Right kidney (tissue), 9 donors: Measurements from ENCODE around the gene DSE.
"Not testable (repeated sequence)": the region's sequence is repeated elsewhere in the genome, so short reads cannot be mapped to it uniquely, and the experiment has no call there.

Experiments used
- DNase-seq: peaks from one replicate; pipeline ENCODE4 v3.0.0-alpha.2; 2016
- long read RNA-seq, 8 donors: transcript quantifications; one replicate each; lab custom pipeline, GENCODE V29; 2026

The DSE gene
- long read RNA-seq, donor 1, full-length matches to known transcripts, result 2 of 2 reads
- long read RNA-seq, donor 1, partial matches to known transcripts, result 0 of 2 reads
- long read RNA-seq, donor 1, other reads (novel, unspliced or antisense), result 0 of 2 reads
- long read RNA-seq, donor 2, full-length matches to known transcripts, result 2 of 2 reads
- long read RNA-seq, donor 2, partial matches to known transcripts, result 0 of 2 reads
- long read RNA-seq, donor 2, other reads (novel, unspliced or antisense), result 0 of 2 reads
- long read RNA-seq, donor 3, full-length matches to known transcripts, result 3 of 3 reads
- long read RNA-seq, donor 3, partial matches to known transcripts, result 0 of 3 reads
- long read RNA-seq, donor 3, other reads (novel, unspliced or antisense), result 0 of 3 reads
- long read RNA-seq, donor 4, full-length matches to known transcripts, result 3 of 3 reads
- long read RNA-seq, donor 4, partial matches to known transcripts, result 0 of 3 reads
- long read RNA-seq, donor 4, other reads (novel, unspliced or antisense), result 0 of 3 reads
- long read RNA-seq, donor 5, full-length matches to known transcripts, result 3 of 3 reads
- long read RNA-seq, donor 5, partial matches to known transcripts, result 0 of 3 reads
- long read RNA-seq, donor 5, other reads (novel, unspliced or antisense), result 0 of 3 reads
- long read RNA-seq, donor 6, full-length matches to known transcripts, result 5 of 10 reads
- long read RNA-seq, donor 6, partial matches to known transcripts, result 5 of 10 reads
- long read RNA-seq, donor 6, other reads (novel, unspliced or antisense), result 0 of 10 reads
- long read RNA-seq, donor 7, full-length matches to known transcripts, result 6 of 12 reads
- long read RNA-seq, donor 7, partial matches to known transcripts, result 6 of 12 reads
- long read RNA-seq, donor 7, other reads (novel, unspliced or antisense), result 0 of 12 reads
- long read RNA-seq, donor 8, full-length matches to known transcripts, result 5 of 5 reads
- long read RNA-seq, donor 8, partial matches to known transcripts, result 0 of 5 reads
- long read RNA-seq, donor 8, other reads (novel, unspliced or antisense), result 0 of 5 reads

DNA sequence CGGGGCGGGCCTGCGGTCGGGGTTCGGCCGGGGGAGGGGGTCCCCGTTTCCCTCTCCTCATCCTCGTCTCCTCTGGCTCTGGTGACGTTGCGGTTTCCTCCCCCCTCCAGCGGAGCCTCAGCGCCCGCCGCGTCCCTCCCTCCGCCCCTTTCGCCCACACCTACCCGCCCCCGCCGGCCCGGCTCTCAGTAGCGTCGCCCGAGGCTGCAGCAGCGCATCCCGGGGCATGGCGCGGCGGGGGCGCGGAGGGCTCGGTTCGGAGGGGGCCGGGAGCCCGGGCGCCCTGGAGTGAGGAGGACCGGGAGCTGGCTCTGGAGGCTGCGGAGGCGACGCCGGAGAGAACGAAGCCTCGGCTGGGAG, at the start of gene DSE:
DSE (plus strand) TSS at position 188 of the 360 bp plus-strand sequence. CDS start 28,304 bp downstream, outside the sequence.
- DNase-seq, result no peak

DNA sequence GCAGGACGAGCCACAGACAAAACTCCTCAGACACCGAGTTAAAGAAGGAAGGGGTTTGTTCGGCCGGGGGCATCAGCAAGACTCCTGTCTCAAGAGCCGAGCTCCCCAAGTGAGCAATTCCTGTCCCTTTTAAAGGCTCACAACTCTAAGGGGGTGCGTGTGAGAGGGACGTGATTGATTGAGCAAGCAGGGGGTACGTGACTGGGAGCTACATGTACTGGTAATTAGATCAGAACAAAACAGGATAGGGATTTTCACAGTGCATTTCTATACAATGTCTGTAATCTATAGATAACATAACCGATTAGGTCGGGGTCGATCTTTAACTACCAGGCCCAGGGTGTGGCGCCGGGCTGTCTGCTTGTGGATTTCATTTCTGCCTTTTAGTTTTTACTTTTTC, 48.8 kb upstream of the DSE start:
- not testable (repeated sequence) for DNase-seq

DNA sequence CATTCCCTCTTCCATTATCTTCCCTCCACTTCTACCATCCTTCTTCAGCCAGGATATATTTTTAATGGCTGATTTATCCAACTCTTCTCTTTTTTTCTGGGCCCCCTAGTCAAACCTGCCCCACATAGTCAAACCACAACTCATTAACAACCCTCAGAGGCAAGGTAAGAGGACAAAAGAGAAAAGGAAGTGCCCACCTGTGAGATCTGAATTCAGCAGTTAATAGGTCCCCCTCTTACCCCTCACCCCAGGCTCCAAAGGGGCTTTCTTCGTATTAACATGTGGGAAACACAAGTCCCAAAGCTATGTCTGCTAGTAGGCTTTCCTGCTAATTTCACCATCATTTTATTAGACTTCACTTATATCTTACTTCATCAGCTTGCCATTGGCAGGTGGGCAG, 46.9 kb upstream of the DSE start:
- DNase-seq, result no peak

DNA sequence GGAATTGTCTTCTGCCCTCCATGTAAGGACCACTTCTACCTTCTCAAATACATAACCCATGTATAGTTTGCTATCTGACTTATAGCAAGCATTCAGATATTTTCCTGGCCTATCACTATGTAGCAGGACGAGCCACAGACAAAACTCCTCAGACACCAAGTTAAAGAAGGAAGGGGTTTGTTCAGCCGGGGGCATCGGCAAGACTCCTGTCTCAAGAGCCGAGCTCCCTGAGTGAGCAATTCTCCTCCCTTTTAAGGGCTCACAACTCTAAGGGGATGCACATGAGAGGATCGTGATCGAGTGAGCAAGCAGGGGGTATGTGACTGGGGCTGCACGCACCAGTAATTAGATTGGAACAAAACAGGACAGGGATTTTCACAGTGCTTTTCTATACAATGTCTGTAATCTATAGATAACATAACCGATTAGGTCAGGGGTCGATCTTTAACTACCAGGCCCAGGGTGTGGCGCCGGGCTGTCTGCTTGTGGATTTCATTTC, 45.1 kb upstream of the DSE start:
- not testable (repeated sequence) for DNase-seq

DNA sequence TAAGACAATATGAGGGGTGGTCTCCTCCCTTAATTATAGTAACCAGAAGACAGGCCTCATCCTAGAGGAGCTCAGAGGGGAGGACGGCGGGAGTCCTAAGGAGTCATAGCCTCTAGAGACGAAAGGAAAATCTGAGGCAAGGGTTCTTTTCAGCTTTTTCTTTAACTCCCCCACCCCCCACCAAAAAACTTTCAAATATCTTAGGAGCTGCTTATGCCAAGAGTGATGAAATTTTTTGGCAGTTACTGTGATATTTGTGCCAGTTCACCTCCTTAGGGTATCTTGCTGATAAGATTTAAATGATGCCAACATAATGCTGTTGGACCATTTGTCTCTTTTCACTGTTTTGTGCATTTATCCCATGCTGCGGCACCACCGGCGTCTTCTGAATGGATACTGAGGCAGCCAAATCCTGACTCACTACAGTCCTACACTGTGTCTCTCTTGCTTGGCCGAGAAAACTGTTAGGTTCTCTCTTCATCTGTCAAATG, 44.5 kb upstream of the DSE start:
- no peak for DNase-seq

DNA sequence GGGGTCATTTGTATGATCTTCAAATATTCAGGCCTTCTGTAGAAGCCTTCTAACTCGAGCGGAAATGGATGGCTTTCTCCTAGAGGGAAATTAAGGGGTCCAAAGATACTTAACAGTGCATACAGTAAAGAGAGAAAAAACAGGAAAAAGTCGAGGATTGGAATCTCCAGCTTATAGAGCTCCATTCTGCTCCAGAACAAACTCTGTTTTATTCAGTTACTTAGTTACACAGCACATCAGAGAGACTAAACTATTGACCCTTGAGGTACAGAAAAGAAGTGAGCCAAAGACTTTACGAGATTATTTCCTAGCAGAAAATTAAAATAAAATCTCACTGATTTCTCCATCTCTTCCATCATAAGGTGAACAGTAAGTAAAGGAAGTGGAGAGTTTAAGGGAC, 43.8 kb upstream of the DSE start:
- no peak for DNase-seq

DNA sequence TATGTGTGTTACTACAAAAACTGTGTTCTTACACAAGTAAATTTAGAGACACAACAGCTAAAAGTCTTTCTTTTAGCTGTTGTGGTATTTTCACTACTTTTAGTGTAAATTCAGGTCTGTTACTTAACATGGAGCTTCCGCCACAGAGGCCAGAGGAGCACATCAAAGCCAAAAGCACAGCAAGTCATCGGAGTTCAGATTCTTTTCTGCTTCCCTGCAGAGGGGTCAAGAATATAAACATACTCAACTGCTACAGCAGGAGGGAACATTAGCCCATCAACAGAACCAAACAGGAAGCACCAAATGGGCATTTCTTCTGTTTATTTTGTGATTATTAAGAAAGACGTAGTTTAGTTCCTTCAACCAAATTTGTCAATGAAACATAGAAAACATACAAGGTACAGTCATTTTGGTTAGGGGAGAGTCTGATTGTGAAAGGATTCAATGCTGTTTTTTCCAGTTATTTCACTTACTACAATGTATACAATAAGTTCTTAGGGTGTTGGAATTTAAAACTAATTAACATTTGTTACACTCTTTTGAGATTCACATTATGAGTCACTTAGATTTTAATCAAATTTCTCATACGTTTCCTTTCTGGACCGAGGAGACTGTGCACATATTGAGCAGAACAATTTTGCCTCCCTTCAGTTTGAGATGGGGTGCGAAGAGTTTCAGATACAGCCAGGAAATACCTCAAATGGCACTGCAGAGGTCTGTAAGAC, 42.8 kb upstream of the DSE start:
- DNase-seq, result no peak

DNA sequence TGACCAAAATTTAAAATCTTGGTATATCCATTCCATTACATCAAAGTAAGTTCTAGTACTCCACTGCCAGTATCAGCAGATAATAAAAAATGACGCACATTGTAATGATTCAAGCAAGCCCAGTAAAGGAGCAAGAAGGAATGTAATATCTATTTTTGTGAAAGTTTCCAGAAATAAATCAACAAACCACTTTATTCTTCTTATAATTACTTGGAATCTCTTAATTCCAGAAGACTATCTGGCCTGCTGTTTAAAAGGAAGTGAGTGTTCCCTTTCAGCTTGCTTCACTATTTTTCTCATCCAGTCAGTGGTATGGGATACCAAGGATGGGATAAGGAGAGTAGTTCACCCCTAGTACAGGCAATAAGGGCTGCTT, 42.2 kb upstream of the DSE start:
- no peak for DNase-seq

DNA sequence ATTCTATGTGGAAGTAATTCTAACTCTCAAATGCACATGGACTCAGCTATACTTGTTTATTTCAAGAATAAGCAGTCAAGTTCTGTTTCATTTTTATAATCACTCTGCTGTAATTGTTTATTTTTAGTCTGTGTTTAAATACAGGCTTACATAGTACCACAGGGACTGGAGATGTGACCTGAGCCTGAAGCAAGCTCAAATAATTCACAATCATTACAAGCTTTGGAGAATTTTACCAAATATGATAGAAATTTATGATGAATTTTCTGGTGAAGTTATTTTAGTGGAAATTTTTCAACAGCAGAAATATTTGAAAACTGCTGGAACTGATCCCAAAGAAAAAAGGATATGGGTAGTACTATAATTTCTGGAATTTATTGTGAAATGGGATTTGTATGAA, 41.6 kb upstream of the DSE start:
- no peak for DNase-seq

DNA sequence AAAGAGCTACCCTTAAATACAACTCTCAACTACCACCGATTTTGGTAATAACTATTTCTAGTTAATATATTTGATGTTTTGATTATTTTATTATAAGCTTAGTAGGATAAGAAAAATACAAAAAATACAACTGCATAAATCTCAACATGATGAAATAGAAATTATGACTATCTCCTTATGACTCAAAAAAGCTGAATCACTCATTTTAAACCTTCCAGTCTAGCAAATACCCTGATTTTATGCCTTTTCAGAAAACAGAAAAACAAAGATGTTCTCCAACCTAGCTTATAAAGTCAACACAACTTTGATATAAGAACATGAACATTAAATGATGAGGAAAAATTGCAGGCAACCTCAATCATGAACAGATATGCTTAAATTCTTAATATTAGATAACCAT, 40.2 kb upstream of the DSE start:
- no peak for DNase-seq

DNA sequence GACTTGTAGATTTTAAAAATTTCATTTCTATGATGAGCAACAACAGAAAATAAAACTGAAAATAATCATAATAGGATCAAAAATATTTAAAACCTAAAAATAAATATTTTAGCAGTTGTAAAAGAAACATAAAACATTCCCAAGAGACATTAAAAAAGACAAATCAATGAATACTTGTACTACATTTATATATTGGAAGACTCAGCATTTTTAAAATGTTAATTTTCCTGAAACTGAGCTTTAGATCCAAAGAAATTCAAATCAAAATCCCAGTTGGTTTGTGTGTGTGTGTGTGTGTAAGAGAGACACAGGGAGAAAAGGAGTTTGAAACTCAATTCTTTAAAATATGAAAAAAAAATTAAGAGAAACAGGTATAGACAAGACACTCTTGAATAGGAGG, 38.7 kb upstream of the DSE start:
- no peak for DNase-seq

DNA sequence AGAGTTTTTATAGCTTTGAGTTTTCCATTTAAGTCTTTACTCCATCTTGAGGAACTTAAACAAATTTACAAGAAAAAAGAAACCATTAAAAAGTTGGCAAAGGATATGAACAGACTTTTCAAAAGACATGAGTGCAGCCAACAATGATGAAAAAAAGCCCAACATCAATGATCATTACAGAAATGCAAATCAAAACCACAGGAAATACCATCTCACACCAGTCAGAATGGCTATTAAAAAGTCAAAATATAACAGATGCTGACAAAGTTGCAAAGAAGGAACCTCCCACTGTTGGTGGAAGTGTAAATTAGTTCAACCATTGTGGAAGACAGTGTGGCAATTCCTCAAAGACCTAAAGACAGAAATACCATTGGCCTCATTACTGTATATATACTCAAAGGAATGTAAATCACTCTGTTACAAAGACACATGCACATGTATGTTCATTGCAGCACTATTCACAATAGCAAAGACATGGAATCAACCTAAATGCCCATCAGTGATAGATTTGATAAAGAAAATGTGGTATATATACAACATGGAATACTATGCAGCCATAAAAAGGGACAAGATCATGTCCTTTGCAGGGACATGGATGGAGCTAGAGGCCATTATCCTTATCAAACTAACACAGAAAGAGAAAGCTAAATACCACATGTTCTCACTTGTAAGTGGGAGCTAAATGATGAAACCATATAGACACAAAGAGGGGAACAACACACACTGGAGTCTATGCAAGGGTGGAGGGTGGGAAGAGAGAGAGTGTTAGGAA, 35.9 kb upstream of the DSE start:
- DNase-seq, result not testable (repeated sequence)

DNA sequence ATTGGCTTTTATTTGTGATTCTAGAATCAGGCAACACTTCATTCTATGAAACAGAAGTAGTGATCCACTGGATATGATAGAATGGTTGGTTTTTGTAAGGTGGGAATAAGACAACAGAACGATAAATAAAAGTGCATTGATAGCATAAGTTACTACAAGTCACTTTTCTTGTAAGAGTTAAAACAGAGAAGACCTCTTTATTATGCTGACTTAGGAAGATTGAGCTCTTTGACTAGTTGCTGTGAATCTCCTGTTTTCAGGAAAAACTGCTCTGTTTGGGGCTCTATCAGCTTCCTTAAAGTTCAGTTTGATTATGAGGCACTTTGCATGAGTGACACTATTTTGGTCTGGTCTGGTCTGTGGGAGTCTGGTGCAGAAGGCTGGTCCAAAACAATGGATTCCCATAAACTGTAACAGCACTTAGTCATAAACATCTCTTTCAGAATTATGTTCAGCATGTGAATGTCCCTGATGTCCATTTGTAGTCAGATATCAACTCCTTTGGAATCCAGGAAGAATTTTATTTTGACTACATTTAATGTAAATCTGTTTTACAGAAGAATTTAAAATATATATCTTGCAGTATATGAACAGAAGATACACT, 35.0 kb upstream of the DSE start:
- no peak for DNase-seq

DNA sequence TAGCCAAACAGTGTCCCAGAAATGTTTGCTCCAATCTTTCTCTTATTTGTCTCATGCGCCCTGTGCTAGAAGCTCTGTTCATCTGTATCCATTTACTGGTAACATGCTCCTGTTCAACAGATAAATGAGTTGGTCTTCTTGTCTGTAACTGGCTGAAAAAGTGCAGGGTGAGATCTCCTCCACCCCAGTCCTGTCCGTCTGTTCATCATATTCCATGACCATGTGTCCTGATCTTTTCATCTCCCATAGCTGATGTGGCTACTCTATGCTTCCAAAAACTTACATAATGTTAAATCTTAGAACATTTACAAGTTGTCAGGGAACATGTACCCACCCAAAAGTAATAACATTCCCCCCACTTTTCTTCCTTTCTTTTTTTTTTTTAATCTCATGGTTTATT, 31.8 kb upstream of the DSE start:
- DNase-seq, result no peak

DNA sequence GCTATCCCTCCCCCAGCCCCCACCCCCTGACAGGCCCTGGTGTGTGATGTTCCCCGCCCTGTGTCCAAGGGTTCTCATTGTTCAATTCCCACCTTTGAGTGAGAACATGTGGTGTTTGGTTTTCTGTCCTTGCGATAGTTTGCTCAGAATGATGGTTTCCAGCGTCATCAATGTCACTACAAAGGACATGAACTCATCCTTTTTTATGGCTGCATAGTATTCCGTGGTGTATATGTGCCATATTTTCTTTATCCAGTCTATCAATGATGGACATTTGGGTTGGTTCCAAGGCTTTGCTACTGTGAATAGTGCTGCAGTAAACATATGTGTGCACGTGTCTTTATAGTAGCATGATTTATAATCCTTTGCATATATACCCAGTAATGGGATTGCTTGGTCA, 30.1 kb upstream of the DSE start:
- not testable (repeated sequence) for DNase-seq

DNA sequence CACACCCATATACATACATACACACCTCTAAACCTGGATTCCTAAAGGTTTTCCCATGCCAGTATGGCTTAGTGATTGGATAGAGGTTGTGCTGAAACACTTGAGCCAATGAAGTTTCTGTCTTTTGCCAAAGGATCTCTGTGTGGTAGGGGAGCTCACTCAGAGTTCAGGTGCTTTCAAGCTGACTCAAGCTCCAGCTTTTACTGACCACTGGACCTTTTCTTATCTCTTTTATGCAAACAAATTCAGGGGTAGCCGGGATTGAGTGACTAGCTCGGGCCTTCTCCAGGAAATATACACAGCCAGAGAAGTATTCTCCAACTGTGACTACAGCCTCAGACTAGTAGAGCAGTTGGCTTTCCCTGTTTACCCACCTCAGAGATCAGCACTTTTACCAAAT, 21.5 kb upstream of the DSE start:
- DNase-seq, result no peak

DNA sequence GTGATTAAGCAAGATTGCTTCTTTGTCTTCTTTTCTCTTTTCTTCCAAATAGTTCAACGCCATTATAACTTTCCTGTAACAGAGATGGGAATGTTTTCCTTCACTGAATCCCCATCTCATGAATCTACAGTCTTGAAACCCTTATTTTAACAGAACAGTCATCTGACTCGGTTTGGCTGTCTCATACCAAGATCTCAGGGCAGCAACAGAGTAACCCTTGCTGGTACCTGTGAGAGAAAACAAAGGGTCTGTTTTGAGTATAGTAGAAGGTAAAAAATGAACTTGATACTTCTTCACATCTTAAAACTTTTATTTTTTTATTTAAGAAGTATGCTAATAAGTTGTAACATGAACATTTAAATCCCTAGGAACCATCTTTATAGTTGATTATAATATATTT, 19.6 kb upstream of the DSE start:
- DNase-seq, result no peak

DNA sequence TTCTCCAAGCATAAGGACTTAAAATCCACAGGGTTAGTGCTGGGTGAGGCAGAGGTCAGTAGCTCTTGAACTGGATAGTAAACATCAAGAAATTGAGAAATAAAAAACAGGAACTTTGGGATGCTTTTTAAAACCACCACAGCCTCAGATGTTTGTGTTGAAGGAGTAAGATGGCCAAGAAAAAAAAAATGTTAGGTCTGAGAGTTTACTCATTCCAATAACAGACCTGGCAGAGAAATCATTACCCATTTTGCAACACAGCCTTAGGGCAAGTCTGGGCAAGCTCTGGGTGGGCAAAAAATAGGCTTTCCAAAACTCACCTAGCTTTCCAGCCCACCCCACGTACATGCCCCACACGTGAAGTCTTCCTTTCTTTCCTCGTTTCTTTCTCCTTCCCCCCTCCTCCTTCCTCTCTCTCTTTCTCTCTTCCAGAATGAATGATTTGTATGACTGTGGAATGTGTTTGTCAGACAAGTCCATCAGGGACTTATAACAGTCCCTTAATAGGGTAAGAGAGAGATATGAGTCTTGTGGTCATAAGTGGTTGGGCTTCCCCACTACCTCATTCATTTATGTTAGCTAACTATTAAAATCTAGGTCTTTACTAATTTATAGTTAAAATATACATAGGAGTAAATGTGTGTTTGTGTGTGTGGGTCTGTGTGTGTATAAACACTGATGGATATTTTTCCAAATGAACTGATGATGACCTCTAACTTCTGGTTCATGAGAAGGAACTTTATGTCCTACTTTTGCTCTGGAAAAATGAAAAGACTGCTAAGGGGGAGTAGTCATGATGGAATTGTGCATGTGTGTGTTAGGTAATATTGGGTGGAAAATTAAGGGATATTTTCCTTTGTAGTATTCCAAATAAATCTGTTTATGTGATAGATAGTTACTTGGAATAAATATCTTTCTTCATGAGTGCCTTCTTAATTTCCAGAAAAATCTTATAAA, 18.0 kb upstream of the DSE start:
- DNase-seq, result no peak

DNA sequence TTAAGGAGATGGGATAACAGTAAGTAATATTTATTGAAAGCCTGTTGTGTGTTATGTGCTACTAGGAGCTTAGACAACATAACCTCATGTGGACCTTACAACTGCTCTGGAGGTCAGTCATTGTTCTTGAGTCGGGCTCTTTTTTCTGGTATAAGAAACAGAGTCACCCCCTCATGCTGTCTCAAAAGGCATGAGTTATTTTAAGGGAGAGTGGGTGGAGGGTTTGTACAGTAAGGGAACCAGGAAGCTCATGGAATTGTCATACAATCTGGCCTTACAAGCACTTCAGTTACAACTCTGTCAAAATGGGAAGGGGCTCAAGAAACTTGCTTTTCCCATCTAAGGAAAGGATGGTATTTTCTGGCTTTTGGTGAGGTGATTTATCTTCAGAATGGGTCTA, 16.5 kb upstream of the DSE start:
- DNase-seq, result no peak

DNA sequence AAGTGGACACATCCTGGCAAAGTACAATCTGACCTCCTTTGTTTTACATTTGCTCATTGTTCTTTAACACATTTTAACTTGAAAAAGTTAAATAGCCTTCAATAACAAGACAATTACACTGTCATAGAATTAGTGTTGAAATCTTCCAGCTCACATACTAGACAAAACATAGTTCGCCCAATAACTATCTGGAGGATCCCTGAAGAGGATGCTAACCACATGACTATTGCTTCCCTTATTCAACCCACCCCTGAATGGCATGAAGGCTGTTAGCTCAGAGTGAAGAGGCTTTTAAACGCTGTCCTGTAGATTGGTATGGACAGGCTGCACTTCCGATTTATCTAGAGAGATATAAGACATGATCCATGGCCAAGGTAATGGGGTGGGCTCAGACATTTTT, 15.0 kb upstream of the DSE start:
- DNase-seq, result no peak
